H7 (cell line): ENCODE measurements around the gene MIOX. TPM values are rescaled to one million over a fixed set of nuclear protein-coding genes. Genes with fewer than 3 reads are reported as not detected.
A peak's percentile ranks its signal among the peaks of the same experiment; 100 is the strongest.

Experiments used
- DNase-seq: peaks from one replicate; pipeline ENCODE4 v3.0.0; 2012
- H3K27me3 ChIP-seq: 2 replicates; pipeline ENCODE4 v1.6.0; 2011; ENCODE audit warnings: mild to moderate bottlenecking, low read length; ENCODE audit not compliant: control insufficient read depth, insufficient read depth
- H3K36me3 ChIP-seq: replicated peaks from 2 replicates; pipeline ENCODE4 v1.5.1; 2011; ENCODE audit warnings: low read length; ENCODE audit not compliant: control insufficient read depth, insufficient read depth
- H3K4me3 ChIP-seq: 2 replicates; pipeline ENCODE4 v1.5.1; 2011; ENCODE audit warnings: low read depth, mild to moderate bottlenecking, control low read depth, low read length, moderate library complexity; ENCODE audit not compliant: insufficient read depth
- total RNA-seq: library from RNA; depleted of rRNA; stranded (reverse); fragments of >200 nt; shearing (Covaris generic); gene quantifications from 2 replicates; pipeline ENCODE4 v1.2.3, GENCODE V29; 2014

Gene MIOX
- total RNA-seq, 1 experiment from 2014 or later = not detected

DNA sequence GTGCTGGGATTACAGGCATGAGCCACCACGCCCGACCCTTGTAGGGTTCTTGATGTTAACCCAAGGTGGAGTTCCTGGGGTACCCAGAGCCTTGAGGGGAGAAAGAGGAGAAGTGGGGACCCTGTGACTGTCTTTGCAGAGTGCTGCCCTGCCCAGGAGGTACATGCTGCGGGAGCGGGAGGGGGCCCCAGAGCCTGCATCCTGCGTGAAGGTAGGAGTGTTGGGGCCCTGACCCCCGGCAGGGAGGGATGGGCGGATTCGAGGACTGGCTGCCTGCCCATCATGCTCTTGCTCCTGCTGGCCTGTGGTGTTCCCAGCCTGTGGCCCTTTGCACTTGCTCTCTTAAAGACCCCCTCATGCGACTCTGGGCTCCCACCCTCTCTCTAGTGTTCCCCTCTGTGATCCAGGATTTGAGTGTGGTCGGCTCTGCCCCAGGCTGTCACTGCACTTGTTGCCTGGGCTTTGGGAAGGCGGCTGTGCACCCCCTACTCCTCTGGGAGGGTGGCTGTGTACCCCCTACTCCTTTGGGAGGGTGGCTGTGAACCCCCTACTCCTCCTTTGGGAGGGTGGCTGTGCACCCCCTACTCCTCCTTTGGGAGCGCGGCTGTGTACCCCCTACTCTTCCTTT lies 34.3 kb downstream of the MIOX start:
- DNase-seq = peak; percentile 51
- Histone ChIP-seq H3K4me3 (no peak overlapping the region), H3K27me3 (no peaks in the 10 kb centered on the region), H3K36me3 (peaks cover 8% of the 10 kb centered on the region)

- Histone ChIP-seq H3K36me3 (peaks cover 6% of the 10 kb centered on the region), H3K4me3 (no peak overlapping the region), H3K27me3 (peaks cover 1% of the 10 kb centered on the region; the same call in 1 of the 2 replicates)
- no peak for DNase-seq
Measured at GRCh38 chr22:50521710-50522109, 35.1 kb downstream of the MIOX start.

GRCh38 chr22:50522208-50522805 lies 35.6 kb downstream of the MIOX start:
- DNase-seq = no peak
- H3K36me3 ChIP-seq = peaks cover 6% of the 10 kb centered on the region
- peaks cover 7% of the 10 kb centered on the region for H3K27me3 ChIP-seq
- H3K4me3 ChIP-seq = no peak overlapping the region

- DNase-seq = no peak
- Histone ChIP-seq H3K4me3 (no peak overlapping the region), H3K27me3 (peaks cover 12% of the 10 kb centered on the region), H3K36me3 (peaks cover 6% of the 10 kb centered on the region)
Measured at GRCh38 chr22:50522806-50523438, 36.3 kb downstream of the MIOX start.

- H3K4me3 ChIP-seq = no peak overlapping the region
- H3K27me3 ChIP-seq = peaks cover 17% of the 10 kb centered on the region
- DNase-seq = no peak
- peaks cover 6% of the 10 kb centered on the region for H3K36me3 ChIP-seq
Measured at GRCh38 chr22:50523458-50523805, 36.8 kb downstream of the MIOX start.

- peaks cover 5% of the 10 kb centered on the region for H3K36me3 ChIP-seq
Measured at GRCh38 chr22:50523806-50524675, 37.4 kb downstream of the MIOX start.

GRCh38 chr22:50524676-50525103 lies 38.0 kb downstream of the MIOX start:
- H3K27me3 ChIP-seq = peaks cover 29% of the 10 kb centered on the region
- peak; percentile 78 for DNase-seq
- peak overlapping the region; percentile 86 for H3K4me3 ChIP-seq
- H3K36me3 ChIP-seq = peaks cover 5% of the 10 kb centered on the region

More at GRCh38 chr22:50523806-50524675, 37.4 kb downstream of the MIOX start:
- Histone ChIP-seq H3K4me3 (peak overlapping the region; percentile 86), H3K27me3 (peaks cover 23% of the 10 kb centered on the region)
- DNase-seq = peak; percentile 63

- peak; percentile 100 for DNase-seq
- Histone ChIP-seq H3K36me3 (peaks cover 5% of the 10 kb centered on the region), H3K27me3 (peaks cover 35% of the 10 kb centered on the region), H3K4me3 (peak within 1 kb of the TSS; percentile 86)
Measured at GRCh38 chr22:50525104-50525857, 38.6 kb downstream of the MIOX start, which contains the start of gene SCO2. Gene SCO2, minus strand, starts transcription at chr22:50525598. Its CDS starts 1,187 bp downstream, at chr22:50524411.

DNA sequence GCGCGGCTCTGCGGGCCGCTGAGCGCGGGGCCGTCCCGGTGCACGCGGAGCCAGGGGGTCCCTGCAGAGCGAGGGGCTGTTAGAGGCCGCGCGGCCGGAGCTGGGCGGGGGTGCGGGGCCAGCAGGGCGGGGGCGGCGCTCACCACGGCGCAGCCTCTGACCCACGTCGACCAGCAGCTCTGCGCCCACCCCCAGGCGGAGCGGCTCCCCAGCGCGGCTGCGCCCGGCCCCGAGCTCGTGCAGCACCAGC lies 39.1 kb downstream of the MIOX start:
- DNase-seq = no peak
- Histone ChIP-seq H3K36me3 (peaks cover 5% of the 10 kb centered on the region), H3K4me3 (peak overlapping the region; percentile 86), H3K27me3 (peaks cover 40% of the 10 kb centered on the region)

DNA sequence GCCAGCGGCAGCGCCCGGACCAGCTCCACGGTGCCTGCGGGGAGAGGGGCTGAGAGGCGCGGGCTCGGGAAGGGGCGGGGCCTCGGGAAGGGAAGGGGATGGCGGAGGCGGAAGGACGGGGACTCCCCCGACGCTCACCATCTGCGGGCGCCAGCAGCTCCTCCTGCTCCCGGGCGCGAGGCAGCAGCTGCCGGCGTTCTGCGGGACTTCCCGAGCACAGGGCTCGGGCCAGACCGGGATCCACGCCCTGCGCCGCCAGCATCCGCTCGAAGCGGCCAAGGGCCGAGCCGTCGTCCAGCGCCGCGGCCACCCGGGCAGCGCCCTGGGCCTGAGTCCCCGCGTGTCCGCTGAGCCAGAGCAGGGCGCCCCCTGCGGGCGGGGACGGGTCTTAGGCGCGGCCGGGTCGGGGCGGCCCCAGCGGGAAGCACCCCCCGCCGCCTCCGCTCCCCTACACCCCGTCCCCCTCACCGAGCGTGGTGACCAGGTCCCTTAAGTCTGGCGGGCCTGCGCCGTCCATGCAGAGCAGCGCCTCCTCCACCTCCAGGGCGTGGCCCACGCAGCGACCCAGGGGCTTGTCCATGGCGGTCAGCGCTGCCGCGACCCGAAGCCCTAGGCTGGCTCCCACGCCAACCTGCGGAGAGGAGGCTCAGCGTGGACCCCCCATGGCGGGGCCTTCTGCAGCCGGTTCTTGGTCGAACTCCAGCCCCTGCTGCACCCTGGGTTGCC lies 39.6 kb downstream of the MIOX start:
- peak; percentile 97 for DNase-seq
- H3K27me3 ChIP-seq = peaks cover 45% of the 10 kb centered on the region

DNA sequence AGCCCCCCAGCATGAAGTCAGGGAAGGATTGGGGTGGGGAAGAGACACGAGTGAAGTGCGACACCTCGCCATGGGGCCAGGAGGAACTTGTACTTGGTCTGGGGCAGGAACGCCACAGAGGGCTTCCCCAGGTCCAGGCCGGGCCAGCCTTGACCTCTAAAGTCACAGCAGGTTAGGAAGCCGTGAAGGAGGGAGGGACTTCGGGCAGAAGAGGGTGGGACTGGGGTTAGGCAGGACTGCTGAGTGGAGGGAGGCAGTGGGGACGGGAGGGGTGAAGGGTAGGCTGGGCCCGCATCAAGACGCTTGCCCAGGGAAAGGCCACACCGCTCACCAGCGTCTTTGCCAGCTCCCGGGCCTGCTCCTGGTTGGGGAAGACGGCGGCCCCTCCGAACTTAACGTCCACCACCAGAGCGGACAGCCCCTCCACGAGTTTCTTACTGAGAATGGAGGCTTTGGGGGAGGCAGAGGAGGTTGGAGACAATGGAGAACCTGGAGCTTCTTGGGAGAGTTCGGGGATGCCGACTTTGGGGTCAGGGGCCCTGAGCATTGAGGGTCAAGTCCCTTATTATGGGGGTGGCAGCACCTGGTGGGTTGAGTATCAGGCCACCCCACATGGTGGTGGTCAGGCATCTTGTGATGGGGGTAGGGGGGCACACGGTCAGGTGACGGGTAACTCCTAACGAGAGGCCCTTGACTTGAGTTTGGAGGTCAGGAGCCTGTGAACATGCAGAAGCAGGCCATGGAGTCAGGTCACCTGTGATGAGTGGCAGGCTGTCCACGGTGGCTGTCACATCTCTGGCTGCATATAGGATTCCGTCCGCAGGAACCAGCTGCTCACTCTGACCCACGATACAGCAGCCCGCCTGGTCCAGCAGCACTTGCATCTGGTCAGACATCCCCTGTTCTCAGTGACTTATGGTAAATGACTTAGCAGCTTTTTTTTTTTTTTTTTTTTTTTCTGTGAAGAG lies 40.5 kb downstream of the MIOX start:
- peak overlapping the region; percentile 86 for H3K4me3 ChIP-seq
- H3K36me3 ChIP-seq = peaks cover 5% of the 10 kb centered on the region
- peaks cover 54% of the 10 kb centered on the region for H3K27me3 ChIP-seq
- DNase-seq = peak; percentile 93

More for the DNA sequence above, 39.6 kb downstream of the MIOX start:
- Histone ChIP-seq H3K36me3 (peaks cover 5% of the 10 kb centered on the region), H3K4me3 (peak overlapping the region; percentile 86)

DNA sequence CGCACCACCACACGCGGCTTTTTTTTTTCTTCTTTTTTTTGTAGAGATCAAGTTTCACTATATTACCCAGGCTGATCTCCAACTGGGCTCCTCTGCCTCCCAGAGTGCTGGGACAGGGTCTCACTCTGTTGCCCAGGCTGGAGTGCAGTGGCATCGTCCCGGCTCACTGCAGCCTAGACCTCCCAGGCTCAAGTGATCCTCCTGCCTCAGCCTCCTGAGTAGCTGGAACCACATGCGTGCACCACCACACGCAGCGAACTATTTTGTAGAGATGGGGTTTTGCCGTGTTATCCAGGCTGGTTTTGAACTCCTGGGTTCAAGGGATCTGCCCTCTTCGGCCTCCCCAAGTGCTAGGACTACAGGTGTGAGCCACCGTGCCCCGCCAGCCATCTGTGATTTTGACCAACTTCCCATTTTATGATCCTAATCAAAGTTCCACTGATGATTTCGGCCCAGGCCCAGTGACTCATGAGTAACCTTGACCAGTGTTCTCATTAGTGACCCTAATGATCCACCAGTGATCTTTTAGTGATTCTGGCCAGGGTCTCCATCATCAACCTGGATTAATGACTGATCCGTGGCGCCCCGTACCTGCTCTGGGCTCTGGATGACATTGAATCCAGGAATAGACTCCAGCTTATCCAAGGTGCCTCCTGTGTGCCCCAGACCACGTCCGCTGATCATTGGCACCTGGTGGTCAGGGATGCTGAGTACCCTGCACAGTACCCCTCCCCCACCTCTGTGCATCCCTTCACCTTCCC lies 41.4 kb downstream of the MIOX start:
- H3K36me3 ChIP-seq = peaks cover 2% of the 10 kb centered on the region
- no peak for DNase-seq
- peaks cover 62% of the 10 kb centered on the region for H3K27me3 ChIP-seq
- no peak overlapping the region for H3K4me3 ChIP-seq
